Uterus (tissue), 2 donors: Measurements from ENCODE around the gene BCAR3.

Source experiments
- CTCF ChIP-seq, 4 experiments: fragments of 200-600 bp in 2 of 4; fragments of 450-650 bp in 2 of 4; sonication (generic) in 2 of 4; IDR thresholded peaks; one replicate each; pipeline ENCODE4 v1.5.1; 2016 to 2019; ENCODE audit warnings: antibody characterized with exemption in 4 of 4, mild to moderate bottlenecking in 2 of 4, moderate library complexity in 1 of 4
- POLR2A ChIP-seq, 2 donors: fragments of 450-650 bp; IDR thresholded peaks; one replicate each; pipeline ENCODE4 v1.6.1; 2016; ENCODE audit warnings: antibody characterized with exemption in 2 of 2, mild to moderate bottlenecking in 1 of 2, moderate library complexity in 1 of 2

DNA sequence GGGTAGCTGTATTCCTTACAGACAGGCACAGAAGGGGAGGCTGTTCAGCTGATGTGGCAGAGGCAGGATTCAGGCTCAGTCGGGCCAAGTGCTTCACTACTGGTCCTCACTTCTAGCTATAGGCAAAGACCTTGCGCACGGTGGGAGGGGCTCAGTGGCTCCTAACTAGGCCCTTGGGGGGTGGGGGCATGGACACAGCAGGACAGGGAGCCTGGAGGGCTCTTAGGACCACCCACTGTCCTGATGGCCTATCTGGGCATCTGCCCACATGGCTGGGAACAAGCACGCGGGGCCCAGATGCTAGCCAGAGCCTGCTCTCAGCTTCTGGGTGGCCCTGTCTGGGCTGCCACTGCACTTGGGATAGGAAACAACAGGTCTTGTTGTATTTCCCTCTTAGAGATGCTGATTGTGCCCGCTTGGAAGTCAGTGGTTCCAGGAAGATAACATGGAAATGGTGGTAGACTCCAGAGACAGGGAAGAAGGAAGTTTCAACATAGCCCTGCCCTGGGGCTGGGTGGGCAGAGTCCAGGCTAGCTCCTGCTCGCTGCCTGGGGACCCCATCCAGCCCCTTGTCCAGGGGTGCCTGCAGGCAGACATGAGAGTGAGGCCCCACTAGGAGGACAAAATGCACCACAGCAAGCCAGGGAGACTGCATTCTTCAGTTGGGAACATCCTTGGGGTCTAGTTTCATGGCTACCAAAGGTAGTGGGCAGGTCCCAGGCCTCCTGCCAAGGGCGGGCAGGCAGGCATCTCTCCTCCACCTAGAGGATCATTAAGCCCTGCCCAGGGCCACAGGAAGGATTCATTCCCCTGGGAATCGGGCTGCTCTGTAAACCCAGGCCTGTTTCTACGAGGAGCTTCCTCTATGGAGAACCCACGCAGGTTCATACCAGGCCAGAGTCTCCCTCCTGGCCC, 102.5 kb downstream of the BCAR3 start:
- TF ChIP-seq CTCF (IDR thresholded peaks at IDR 0.05) (no peak), POLR2A (IDR thresholded peaks at IDR 0.05) (no peak)
